H1 (cell line): ENCODE results near the gene GUCA2B. TPM values are rescaled to one million over a fixed set of nuclear protein-coding genes. Genes with fewer than 3 reads are reported as not detected.

Experiments
- polyA plus RNA-seq, 7 experiments: library from polyadenylated mRNA; depleted of rRNA in 3 of 7; stranded (reverse) in 5 of 7; unstranded in 2 of 7; fragments of >200 nt in 5 of 7; fragments of 200-250 nt in 2 of 7; gene quantifications; 1 replicate in 5 of 7; 2 replicates in 1 of 7; 4 replicates in 1 of 7; pipeline versions ENCODE4 v1.2.1 to v1.2.3, GENCODE V29; 2011 to 2013; ENCODE audit warnings: missing spikeins in 2 of 7, mixed read lengths in 2 of 7
- total RNA-seq: library from RNA; stranded (reverse); fragmentation: NEBNext Ultra II Directional; extraction: Animal tissue kit (Norgen Biotek cat#: 25700); gene quantifications from 2 replicates; pipeline ENCODE4 v1.2.1, GENCODE V29; 2021
- TF ChIP-seq, protein P1 (sequence below): fragments of 300-600 bp; sonication (generic); IDR thresholded peaks from 2 replicates; pipeline ENCODE4 v1.7.1; 2012; ENCODE audit warnings: low read length, moderate library complexity, mild to moderate bottlenecking, inconsistent platforms; ENCODE audit not compliant: insufficient replicate concordance

GUCA2B gene
- total and polyA plus RNA-seq, 2 of the 8 experiments (the other 6 are each of a cell fraction or from before 2014, with no cell fraction given) = not detected

GRCh38 chr1:42191319-42191718, 38.1 kb downstream of the GUCA2B start (continued):
- TF ChIP-seq, protein P1, sequence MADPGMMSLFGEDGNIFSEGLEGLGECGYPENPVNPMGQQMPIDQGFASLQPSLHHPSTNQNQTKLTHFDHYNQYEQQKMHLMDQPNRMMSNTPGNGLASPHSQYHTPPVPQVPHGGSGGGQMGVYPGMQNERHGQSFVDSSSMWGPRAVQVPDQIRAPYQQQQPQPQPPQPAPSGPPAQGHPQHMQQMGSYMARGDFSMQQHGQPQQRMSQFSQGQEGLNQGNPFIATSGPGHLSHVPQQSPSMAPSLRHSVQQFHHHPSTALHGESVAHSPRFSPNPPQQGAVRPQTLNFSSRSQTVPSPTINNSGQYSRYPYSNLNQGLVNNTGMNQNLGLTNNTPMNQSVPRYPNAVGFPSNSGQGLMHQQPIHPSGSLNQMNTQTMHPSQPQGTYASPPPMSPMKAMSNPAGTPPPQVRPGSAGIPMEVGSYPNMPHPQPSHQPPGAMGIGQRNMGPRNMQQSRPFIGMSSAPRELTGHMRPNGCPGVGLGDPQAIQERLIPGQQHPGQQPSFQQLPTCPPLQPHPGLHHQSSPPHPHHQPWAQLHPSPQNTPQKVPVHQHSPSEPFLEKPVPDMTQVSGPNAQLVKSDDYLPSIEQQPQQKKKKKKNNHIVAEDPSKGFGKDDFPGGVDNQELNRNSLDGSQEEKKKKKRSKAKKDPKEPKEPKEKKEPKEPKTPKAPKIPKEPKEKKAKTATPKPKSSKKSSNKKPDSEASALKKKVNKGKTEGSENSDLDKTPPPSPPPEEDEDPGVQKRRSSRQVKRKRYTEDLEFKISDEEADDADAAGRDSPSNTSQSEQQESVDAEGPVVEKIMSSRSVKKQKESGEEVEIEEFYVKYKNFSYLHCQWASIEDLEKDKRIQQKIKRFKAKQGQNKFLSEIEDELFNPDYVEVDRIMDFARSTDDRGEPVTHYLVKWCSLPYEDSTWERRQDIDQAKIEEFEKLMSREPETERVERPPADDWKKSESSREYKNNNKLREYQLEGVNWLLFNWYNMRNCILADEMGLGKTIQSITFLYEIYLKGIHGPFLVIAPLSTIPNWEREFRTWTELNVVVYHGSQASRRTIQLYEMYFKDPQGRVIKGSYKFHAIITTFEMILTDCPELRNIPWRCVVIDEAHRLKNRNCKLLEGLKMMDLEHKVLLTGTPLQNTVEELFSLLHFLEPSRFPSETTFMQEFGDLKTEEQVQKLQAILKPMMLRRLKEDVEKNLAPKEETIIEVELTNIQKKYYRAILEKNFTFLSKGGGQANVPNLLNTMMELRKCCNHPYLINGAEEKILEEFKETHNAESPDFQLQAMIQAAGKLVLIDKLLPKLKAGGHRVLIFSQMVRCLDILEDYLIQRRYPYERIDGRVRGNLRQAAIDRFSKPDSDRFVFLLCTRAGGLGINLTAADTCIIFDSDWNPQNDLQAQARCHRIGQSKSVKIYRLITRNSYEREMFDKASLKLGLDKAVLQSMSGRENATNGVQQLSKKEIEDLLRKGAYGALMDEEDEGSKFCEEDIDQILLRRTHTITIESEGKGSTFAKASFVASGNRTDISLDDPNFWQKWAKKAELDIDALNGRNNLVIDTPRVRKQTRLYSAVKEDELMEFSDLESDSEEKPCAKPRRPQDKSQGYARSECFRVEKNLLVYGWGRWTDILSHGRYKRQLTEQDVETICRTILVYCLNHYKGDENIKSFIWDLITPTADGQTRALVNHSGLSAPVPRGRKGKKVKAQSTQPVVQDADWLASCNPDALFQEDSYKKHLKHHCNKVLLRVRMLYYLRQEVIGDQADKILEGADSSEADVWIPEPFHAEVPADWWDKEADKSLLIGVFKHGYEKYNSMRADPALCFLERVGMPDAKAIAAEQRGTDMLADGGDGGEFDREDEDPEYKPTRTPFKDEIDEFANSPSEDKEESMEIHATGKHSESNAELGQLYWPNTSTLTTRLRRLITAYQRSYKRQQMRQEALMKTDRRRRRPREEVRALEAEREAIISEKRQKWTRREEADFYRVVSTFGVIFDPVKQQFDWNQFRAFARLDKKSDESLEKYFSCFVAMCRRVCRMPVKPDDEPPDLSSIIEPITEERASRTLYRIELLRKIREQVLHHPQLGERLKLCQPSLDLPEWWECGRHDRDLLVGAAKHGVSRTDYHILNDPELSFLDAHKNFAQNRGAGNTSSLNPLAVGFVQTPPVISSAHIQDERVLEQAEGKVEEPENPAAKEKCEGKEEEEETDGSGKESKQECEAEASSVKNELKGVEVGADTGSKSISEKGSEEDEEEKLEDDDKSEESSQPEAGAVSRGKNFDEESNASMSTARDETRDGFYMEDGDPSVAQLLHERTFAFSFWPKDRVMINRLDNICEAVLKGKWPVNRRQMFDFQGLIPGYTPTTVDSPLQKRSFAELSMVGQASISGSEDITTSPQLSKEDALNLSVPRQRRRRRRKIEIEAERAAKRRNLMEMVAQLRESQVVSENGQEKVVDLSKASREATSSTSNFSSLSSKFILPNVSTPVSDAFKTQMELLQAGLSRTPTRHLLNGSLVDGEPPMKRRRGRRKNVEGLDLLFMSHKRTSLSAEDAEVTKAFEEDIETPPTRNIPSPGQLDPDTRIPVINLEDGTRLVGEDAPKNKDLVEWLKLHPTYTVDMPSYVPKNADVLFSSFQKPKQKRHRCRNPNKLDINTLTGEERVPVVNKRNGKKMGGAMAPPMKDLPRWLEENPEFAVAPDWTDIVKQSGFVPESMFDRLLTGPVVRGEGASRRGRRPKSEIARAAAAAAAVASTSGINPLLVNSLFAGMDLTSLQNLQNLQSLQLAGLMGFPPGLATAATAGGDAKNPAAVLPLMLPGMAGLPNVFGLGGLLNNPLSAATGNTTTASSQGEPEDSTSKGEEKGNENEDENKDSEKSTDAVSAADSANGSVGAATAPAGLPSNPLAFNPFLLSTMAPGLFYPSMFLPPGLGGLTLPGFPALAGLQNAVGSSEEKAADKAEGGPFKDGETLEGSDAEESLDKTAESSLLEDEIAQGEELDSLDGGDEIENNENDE = no peak
- TF ChIP-seq, all 59 proteins: peak for 0
